ENCODE results near the gene TRAPPC14.
"Not testable (repeated sequence)": the region's sequence is repeated elsewhere in the genome, so short reads cannot be mapped to it uniquely, and the experiment has no call there.

TRAPPC14 gene

DNA sequence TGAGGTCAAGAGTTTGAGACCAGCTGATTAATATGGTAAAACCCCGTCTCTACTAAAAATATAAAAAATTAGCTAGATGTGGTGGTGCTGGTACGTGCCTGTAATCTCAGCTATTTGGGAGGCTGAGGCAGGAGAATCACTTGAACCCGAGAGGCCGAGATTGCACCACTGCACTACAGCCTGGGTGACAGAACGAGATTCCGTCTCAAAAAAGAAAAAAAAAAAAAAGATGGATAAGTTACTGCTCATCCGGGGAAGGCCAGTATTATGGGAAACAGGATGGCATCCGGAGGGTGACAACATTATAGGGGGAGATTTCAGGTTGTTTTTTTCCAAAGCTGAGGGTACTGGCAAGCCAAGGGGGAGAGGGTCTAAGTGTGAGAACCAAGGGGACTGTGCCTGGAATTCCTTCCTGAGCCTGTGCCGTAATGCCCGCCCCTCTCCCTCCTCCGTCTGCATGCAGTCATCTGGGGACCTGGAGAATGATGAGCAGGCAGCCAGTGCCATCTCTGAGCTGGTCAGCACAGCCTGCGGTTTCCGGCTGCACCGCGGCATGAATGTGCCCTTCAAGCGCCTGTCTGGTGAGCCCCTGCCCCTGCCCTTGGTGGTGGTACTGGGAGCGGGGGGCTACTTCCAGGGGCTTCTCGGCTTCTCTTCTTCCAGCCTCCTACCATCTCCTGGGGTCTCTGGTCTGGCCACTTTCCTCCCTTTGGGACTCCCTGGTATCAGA is 5.4 kb downstream of the TRAPPC14 start:
- DNase-seq: no peak

DNA sequence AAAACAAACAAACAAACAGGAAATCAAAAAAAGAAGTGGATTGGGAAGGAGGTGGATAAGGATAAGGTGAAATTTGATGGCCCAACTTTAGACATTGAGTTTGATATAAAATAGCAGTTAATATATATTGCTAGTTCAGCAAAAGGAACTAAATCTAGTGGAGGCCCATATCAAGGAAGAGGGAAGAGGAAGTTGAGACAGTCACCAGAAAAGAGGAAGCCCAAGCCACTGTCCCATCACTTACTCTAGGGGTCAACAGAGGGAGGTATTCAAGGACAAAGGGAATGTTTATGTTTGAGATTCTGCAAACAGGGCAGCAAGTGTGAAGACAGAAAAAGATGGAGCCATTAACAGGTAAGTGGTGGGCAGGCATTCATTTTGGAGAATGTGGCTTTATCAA is 6.1 kb downstream of the TRAPPC14 start:
- DNase-seq: no peak

DNA sequence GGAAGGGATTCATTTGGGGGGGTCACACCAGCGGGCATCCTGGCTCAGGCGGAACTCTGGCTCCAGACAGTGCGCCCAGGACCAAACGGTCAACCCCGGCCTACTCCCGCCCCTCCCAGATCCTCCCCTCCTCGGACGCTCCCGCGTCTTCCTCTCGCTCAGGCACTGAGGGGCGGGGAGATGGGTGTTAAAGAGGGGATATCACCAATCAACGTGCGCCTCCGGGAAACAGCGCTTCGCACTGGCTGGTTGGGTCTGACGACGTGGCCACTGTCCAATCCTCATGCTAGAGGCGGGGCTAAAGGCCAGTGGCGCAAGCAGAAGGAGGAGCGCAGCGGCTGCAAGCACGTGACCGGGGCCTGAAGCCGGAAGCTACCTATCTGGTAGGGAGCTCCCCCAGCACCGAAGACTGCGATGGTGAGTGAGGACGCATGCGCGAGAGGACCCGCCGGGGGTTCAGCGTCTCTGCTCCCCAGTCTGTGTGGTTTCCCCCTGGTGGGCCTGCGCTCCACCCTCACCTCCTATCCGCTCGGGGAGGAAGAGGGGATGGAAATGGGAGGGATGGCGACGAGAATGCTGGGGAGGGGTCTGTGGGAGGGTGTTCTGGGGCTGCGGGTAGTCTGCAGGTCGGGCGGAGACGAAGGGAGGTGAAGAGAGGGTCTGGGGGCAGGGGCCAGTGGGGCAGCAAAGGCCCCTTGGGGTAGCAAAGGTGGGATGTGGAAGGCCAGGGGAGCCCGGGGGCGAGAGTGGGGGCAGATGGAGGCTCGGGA is 9.8 kb downstream of the TRAPPC14 start, which contains the start of gene LAMTOR4:
Gene LAMTOR4 (plus strand): TSS at position 360 of the 770 bp plus-strand sequence. CDS start 55 bp downstream, at position 415.
- DNase-seq: peak; percentile 99

DNA sequence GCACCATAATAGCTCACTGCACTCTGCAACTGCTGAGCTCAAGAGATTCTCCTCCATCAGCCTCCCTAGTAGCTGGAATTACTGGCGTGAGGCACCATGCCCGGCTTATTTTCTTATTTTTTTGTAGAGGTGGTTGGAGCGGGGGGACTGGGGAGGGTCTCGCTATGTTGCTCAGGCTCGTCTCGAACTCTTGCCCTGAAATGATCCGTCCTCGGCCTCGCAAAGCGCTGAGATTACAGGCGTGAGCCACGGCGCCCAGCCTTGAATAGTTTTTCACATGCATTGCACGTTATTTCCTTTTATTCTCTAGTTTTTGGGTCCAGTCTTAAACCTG is 10.3 kb downstream of the TRAPPC14 start:
- no peak for DNase-seq

DNA sequence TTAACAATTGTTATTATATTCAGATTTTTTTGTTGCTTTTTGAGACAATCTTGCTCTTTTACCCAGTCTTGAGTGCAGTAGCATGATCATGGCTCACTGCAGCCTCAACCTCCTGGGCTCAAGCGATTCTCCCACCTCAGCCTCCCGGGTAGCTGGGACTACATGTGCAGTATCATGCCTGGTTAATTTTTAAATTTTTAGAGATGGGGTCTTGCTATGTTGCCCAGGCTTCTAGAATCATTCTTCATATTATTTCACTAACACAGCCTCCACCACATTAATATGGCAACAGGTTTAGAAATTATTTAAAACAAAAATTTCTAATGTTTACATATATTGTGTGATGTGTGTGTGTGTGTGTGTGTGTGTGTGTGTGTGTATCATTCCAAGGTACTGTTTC is 11.2 kb downstream of the TRAPPC14 start:
- no peak for DNase-seq

DNA sequence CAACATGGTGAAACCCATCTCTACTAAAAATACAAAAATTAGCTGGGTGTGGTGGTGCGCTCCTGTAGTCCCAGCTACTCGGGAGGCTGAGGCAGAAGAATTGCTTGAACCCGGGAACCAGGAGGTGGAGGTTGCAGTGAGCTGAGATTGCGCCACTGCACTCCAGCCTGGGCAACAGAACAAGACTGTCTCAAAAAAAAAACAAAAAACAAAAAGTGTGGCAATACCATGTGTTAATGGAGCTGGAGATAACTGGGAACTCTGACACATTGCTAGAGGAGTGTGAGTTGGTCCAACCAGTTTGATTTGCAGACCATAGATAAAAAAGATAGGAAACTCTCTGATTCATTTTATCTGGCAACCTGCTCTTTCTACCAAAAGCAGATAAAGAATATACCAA is 12.2 kb downstream of the TRAPPC14 start:
- not testable (repeated sequence) for DNase-seq

DNA sequence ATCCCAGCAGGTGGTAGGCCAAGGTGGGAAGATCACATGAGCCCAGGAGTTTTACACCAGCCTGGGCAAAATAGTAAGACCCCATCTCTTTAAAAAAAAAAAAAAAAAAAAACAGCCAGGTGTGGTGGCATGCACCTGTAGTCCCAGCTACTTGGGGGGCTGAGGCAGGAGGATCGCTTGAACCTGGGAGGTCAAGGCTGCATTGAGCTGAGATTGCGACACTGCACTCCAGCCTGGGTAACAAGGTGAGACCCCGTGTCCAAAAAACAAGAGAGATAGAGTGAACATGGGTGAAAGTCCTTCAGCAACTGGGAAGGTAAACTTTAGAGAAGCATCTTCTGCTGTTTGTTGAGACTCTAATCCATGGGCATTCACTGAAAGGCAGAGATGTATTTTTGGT is 16.1 kb downstream of the TRAPPC14 start:
- DNase-seq: no peak

DNA sequence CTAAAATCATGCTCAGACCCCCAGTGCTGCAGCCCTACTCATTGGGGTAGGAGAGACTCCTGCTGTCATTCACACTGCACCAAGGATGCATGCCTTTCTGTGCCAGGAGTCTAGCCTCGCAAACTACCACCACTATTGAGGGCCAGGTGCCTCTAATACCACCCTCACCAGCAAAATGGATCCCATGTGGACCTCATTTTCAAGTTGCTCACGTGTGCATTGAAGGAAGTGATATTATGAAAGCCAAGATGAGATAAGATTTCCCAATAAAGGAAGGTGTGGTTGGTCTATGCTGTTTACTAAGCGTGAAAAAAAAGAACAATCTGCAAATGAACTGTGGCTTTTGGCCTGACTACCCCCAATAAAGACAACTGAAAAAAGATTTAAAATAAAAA is 17.0 kb downstream of the TRAPPC14 start:
- DNase-seq: no peak

DNA sequence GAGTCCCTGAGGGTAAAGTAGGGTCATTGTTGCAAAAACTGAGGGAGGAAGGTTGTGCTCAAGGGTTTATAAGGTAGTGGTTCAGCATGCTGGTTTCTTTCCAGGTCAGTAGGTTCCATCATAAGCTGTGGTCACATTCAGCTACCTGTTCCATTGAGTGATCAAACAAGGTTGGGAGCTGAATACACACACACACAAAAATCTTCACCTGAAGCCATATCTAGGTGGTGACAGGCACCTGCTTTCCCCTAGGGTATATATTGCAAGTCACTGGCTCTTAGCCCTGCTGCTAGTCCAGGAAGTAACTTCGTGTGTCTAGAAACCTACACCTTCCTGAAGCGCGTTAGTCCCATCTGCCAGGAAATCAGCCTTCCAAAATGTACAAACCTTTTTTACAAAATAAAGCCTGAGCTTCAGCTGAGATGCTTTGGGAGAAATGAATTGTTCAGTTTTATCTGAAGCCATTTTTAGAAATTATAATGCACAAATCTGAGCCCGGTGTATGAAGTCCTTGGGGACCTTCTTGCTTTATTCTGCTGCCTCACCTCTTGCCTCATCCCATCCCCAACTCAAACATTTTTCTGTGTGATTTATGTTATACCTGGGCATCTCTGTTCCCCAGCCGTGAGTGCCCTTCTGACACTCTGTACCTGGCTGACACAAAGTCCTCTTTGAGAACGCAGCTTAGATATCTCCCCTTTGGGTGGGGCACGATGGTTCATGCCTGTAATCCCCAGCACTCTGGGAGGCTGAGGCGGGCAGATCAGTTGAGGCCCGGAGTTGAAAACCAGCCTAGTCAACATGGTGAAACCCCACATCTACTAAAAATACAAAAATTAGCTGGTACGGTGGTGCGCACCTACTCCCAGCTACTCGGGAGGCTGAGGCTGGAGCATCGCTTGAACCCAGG is 20.4 kb downstream of the TRAPPC14 start:
- DNase-seq: no peak

DNA sequence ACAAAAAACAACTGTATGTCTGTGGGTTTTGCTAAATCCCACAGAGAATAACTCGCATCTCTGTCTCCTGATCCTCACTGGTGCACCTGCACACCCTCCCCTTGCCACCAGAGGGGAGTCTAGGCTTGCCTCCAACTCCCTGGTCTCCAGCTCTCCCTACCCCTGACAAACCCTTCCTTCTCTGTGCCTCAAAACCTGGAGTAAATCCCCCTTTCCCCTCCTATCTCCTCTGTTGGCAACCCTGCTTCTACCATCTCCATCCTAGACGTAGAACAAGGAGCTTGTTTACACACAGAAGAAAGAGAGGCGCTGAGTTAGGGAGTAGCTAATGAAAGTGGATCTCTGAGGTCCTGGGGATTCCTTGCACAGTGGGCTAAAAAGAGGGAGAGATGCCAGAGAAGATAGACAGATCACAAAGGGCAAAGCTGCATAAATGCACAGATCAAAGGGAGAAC is 25.8 kb downstream of the TRAPPC14 start:
- DNase-seq: peak; percentile 68

DNA sequence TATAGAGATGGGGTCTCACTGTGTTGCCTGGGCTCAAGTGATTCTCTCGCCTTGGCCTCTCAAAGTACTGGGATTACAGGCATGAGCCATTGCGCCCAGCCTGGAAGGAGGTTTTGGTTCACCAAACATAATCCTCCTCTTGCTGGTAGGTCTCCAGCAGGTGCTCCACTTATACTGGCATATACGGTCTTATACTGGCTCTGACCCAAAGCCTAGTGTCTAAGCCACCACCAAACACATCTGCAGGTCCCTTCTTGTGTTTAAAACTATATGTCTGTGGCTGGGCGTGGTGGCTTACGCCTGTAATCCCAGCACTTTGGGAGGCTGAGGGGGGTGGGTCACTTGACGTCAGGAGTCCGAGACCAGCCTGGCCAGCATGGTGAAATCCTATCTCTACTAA is 26.4 kb downstream of the TRAPPC14 start:
- DNase-seq: no peak

DNA sequence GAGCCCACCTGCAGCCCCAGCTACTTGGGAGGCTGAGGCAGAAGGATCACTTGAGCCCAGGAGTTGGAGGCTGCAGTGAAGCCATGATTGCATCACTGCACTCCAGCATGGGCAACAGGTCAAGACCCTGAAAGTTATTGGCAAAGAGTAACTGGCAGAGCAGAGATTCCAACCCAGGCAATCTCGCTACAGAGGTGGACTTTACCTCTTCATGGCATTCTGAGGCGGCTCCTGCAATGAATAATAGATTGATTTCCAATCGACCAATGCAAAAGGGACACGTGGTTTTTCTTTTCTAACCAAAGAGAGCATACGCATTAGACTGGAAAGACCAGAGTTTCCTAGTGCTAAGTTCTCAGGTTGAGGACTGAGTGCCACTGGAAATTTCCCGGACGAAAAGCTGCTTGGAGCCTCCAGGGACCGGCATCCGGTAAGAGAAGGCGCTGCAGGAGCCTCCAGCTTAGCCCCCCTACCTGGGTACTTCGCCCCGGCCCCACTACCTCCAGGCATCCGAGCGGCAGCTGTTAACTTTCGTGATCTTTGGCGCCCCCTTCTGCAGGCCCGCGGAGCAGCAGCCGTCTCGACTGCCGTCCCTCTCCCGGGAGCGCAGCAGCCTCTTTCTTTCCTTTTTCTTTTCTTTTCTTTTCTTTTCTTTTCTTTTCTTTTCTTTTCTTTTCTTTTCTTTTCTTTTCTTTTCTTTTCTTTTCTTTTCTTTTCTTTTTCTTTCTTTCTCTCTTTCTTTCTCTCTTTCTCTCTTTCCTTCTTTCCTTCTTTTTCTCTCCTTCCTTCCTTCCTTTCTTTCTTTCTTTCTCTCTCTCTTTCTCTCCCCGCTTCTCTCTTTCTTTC is 27.7 kb downstream of the TRAPPC14 start:
- peak; percentile 52 for DNase-seq

DNA sequence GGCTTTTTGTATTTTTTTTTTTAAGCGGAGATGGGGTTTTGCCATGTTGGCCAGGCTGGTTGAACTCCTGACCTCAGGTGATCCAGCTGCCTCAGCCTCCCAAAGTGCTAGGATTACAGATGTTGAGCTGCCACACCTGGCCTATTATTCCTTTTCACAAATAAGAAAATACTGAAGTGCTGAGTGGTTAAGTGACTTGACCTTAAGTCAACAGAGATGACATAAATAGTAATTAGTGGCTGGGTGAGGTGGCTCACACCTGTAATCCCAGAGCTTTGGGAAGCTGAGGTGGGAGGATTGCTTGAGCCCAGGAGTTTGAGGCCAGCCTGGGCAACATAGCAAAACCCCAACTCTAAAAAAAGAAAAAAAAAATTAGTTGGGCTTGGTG is 28.3 kb downstream of the TRAPPC14 start:
- not testable (repeated sequence) for DNase-seq

DNA sequence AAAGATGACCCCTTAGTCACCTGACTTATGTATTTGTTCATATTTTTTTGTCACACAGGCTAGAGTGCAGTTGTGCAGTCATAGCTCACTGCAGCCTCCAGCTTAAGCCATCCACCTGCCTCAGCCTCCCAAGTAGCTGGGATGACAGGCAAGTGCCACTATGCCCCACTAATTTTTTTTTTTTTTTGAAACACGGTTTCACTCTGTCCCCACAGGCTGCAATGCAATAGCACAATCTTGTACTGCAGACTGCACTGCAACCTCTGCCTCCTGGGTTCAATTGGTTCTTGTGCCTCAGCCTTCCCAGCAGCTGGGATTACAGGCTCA is 29.9 kb downstream of the TRAPPC14 start:
- no peak for DNase-seq

DNA sequence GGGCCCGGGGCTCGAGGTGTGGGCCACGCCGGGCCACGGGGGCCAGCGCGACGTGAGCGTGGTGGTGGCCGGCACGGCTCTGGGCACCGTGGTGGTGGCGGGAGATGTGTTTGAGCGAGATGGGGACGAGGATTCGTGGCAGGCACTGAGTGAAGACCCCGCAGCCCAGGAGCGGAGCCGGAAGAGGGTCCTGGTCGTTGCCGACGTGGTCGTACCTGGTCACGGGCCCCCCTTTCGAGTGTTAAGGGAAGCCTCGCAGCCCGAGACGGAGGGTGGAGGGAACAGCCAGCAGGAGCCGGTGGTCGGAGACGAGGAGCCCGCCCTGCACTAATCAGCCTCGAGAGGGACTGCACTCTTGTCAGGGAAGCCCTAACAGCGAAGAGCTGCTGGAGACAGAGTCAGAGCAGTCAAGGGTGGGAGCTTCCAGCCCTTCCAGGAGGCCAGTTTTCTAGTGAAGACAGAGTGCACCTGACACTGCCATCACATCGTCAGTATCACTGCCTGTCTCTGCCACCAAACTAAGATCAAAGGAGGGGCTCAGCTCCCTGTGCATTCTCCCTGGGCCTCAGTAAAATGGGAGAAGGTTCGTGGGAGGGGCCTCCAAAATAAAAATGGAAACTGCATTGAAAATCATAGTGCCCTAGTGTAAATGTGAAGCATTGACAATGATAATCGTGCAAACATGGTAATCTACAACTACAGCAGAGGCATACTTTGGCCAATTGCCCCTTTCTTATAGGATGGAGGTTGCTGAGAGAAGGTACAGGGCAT is 30.5 kb downstream of the TRAPPC14 start:
- peak; percentile 23 for DNase-seq

DNA sequence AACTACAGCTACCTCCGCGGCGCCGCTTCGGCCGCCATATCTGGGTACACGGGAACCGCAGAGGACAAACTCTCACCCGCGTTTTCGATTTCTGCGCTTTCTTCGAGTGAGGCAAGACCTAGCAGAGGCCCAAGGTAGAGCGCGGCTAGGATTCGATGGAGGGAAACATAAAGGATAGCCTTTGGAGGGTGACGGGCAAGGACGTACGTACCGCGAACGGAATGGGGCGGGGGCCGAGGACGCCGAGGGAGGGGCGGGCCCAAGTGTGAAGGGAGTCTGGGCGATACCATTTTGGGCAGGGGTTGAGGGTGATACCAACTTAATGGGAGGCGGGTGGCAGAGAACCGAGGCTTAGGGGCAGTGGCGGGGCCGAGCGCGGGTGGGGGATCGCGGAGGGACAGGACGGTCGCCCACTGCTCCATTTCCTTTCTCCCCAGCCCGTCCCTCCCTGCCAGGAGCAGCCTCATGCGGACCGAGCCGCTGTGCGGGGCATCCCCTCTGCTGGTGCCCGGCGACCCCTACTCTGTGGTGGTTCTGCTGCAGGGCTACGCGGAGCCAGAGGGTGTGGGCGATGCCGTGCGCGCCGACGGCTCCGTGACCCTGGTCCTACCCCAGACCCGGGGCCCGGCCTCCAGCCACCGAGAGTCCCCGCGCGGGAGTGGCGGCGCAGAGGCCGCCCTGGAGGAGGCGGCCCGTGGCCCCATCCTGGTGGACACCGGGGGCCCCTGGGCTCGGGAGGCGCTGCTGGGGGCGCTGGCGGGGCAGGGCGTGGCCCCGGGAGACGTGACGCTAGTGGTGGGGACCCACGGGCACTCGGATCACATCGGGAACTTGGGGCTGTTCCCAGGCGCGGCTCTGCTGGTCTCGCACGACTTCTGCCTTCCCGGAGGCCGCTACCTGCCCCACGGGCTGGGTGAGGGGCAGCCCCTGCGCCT is 31.3 kb downstream of the TRAPPC14 start, which contains the start of gene MBLAC1:
Gene MBLAC1 (plus strand): TSS at position 37 of the 935 bp plus-strand sequence. CDS start 429 bp downstream, at position 466.
- DNase-seq: peak; percentile 87

DNA sequence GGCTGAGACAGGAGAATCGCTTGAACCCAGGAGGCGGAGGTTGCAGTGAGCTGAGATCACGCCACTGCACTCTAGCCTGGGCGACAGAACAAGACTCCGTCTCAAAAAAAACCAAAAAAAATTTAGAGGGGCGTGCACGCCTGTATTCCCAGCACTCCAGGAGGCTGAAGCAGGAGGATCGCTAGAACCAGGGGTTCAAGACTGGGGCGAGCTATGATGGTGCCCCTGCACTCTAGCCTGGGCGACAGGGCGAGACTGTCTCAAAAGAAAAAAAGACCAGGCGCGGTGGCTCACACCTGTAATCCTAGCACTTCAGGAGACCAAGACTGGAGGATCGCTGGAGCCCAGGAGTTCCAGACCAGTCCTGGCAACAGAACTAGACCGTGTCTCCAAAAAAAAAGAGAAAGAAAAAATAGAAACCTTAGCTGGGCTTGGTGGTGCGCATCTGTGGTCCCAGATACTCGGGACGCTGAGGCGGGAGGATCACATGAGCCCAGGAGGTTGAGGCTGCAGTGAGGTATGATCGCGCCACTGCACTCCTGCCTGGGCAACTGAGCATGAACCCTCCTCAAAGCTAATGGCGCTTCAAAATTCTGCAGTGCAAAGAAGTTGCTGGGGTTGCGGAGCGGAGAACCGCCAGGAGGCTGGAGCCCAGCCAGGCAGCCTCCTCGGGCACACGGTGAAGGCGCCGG is 32.1 kb downstream of the TRAPPC14 start:
- DNase-seq: no peak

DNA sequence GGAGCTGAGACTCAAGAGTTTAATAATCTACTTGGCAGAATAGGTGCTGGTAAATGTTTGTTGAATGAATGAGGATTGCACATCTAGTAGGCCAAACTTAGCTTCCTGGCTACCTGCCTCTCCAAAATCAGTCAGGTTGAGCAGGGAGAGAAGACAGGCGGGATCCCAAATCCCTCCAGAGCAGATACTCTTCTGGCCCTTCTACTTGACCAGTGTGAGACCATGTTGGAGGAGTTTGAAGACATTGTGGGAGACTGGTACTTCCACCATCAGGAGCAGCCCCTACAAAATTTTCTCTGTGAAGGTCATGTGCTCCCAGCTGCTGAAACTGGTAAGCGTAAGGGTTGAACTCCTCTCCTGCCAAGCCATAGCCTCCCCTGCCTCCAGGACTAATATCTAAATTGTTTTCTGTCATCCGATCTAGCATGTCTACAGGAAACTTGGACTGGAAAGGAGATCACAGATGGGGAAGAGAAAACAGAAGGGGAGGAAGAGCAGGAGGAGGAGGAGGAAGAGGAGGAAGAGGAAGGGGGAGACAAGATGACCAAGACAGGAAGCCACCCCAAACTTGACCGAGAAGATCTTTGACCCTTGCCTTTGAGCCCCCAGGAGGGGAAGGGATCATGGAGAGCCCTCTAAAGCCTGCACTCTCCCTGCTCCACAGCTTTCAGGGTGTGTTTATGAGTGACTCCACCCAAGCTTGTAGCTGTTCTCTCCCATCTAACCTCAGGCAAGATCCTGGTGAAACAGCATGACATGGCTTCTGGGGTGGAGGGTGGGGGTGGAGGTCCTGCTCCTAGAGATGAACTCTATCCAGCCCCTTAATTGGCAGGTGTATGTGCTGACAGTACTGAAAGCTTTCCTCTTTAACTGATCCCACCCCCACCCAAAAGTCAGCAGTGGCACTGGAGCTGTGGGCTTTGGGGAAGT is 34.0 kb downstream of the TRAPPC14 start:
- DNase-seq: no peak

DNA sequence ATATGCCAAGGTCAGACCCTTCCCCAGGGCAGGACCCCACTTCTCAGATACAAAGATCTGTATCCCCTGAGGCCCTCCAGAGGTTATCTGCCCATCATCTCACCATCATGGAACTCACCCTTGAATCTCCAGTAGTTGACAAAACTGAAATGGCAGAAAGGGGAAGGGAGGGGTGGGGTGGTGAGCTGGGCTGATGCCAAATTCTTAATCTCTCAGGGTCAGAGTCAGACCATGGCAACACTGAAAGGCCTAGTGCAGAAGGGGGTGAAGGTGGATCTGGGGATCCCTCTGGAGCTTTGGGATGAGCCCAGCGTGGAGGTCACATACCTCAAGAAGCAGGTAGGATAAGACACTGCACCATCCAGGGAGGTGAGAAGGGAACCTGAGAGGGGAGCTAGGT is 36.0 kb downstream of the TRAPPC14 start:
- no peak for DNase-seq

Data from EL (cell line).